ENCODE measurements around the gene AGBL1.
"Not testable (repeated sequence)": the region's sequence is repeated elsewhere in the genome, so short reads cannot be mapped to it uniquely, and the experiment has no call there.

AGBL1 gene

GRCh38 chr15:86087808-86088207, 8.1 kb downstream of the AGBL1 start:
- no peak for DNase-seq

DNA sequence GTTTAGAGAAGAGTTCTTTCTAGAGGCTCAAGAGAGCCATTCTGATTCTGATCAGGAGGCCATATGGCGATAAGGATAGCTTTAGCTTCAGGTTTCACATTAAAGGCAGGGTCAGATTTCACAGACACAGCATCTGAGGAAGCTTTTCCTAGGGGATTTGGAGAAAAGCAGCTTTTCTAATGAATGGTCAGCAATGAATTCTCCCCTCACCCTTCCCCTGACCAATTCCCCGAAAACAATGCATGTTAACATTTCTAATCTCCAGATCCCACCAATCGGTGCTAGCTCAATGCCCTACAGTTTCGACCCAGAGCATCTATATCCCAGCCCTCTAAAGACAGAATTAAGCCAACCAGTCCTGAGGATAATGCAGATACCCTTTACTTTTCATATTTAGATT, 9.8 kb downstream of the AGBL1 start:
- no peak for DNase-seq

DNA sequence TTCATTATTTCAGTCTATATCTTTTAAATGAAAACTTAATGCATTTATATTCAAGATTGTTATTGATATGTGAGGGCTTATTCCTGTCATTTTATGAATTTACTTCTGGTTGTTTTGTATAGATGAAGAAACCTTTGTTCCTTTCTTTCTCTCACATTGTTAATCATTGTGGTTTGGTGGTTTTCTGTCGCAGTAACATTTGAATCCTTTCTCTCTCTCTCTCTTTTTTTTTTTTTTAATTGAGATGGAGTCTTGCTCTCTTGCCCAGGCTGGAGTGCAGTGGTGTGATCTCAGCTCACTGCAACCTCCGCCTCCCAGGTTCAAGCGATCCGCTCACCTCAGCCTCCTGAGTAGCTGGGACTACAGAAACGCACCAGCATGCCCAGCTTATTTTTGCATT, 22.1 kb downstream of the AGBL1 start:
- no peak for DNase-seq

DNA sequence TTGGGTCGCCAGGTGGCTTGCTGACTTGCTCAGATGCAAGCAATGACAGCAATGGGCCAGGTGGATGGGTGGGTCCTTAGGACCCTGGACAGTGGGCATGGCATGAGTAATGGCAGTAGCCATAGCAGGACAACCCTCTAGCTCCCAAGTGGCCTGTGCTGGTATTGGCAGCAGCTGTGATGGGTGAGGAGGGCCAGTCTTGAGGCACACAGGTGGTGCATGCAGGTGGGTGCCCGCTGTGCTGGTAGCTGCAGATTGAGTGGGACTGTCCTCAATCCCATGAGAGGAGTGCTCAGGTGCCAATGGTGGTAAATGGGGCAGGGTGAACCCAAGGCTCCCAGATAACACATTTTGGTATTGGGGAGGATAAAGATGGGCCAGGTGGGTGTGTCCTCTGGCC, 24.2 kb downstream of the AGBL1 start:
- DNase-seq = no peak

DNA sequence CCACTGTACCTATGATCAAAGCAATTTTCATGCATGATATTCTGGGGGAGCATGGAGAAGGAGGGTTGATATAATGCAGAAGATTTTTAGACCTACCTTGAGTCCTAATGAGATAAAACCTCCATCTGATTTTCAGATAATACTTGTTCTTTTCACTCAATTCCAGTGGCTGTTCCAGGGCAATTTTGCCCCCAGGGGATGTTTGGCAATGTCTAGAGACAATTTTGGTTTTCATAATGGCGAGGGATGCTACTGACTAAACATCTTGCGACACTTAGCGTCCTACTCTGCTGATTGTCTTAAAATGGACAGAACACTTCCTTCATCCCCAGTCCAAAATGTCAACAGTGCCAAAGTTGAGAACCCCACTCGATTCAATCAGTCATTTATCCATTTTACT, 26.6 kb downstream of the AGBL1 start:
- no peak for DNase-seq

GRCh38 chr15:86115145-86115801, 35.6 kb downstream of the AGBL1 start:
- no peak for DNase-seq

DNA sequence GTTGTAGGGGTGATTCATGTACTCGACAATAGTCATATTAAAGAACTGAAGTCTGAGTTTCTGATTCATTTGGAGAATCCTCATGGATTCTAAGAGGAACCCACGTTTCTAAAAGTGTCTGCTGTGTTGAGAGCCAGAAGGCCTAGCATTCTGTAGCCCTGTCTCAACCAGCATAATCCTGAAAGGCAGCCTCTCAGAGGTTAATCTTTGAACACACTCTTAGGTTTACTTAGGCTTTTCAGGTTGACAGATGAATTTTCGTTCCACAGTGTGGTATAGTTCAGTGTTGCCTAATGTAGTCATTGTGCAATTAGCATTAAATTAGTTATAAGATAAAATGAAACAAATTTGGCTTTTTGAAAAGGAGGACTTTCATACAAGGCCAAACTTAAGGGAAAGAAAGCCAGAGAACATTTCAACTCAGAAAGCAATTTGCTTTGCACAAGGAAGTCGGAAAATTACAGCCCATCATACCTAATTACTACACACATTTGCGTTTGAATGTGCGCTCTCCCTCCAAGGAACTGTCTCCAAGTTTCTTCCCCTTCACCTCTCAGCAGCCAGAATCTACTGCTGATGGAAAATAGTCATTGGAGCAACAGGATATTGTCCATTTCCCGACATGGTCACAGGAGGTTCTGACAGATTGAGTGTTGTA, 42.0 kb downstream of the AGBL1 start:
- no peak for DNase-seq

GRCh38 chr15:86122691-86123391, 43.2 kb downstream of the AGBL1 start:
- DNase-seq = not testable (repeated sequence)

- no peak for DNase-seq
These were observed 46.1 kb downstream of the AGBL1 start for GRCh38 chr15:86125775-86126174.

DNA sequence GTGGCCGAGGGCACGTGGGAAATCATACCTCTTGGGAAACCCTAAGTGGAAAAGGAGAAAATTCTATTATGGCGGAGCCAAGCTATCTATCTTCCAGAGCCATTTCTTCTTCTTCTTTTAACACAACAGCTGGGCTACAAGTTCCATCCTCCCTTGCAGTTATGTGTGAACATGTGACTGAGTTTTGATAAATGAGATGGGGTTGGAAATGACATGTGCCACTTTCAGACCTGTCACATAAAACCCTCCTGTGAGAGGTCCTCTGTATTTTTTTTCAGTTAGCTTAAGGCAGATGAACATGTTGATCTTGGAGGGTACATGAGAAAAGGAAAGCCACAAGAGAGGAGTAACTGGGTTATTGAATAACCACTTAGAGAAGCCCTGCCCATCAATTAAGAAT, 47.9 kb downstream of the AGBL1 start:
- no peak for DNase-seq

DNA sequence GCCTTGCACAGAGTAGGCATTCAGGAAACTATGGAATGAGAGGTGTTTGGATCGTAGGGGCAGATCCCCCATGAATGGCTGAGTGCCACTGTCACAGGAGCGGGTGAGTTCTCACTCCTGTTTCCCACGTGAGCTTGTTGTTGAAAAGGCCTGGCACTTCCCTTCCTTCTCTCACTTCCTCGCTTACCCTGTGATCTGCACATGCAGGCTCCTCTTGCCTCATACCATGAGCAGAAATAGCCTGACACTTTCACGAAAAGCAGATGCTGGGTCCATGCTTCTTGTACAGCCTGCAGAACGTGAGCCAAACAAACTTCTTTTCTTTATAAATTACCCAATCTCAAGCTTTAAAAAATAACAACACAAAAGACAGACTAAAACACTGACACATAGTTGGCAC, 55.4 kb downstream of the AGBL1 start:
- DNase-seq = no peak

- DNase-seq = no peak
These were observed 57.2 kb downstream of the AGBL1 start for GRCh38 chr15:86136861-86137260.

DNA sequence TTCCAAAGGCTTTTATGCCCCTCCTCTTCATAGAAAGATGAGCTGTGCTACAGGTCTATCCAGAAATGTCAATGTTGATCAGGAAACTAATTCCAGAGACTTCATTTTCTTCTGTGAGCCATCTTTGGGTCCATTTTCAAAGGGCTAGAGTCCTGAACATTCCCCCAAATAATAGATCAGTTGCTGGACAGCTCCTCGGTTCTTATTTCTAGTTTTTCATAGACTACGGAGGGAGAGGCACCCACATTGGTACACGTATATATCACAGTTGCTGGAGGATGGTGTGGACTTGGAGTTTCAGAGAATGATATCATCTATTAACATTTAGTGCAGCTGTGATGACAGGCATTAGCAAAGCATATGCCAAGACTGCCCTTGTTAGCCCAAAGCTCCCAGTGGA, 59.1 kb downstream of the AGBL1 start:
- DNase-seq = no peak

GRCh38 chr15:86139828-86140227, 60.2 kb downstream of the AGBL1 start:
- DNase-seq = no peak

GRCh38 chr15:86154705-86155104, 75.0 kb downstream of the AGBL1 start:
- DNase-seq = no peak

- DNase-seq = no peak
These were observed 75.9 kb downstream of the AGBL1 start for GRCh38 chr15:86155551-86155950.

GRCh38 chr15:86157606-86158293, 78.1 kb downstream of the AGBL1 start:
- no peak for DNase-seq

GRCh38 chr15:86159468-86159867, 79.8 kb downstream of the AGBL1 start:
- DNase-seq = no peak

GRCh38 chr15:86161250-86161649, 81.6 kb downstream of the AGBL1 start:
- DNase-seq = no peak

GRCh38 chr15:86162172-86162591, 82.5 kb downstream of the AGBL1 start:
- DNase-seq = no peak

- no peak for DNase-seq
These were observed 83.0 kb downstream of the AGBL1 start for GRCh38 chr15:86162641-86163040.

GRCh38 chr15:86163816-86164215, 84.1 kb downstream of the AGBL1 start:
- DNase-seq = no peak

DNA sequence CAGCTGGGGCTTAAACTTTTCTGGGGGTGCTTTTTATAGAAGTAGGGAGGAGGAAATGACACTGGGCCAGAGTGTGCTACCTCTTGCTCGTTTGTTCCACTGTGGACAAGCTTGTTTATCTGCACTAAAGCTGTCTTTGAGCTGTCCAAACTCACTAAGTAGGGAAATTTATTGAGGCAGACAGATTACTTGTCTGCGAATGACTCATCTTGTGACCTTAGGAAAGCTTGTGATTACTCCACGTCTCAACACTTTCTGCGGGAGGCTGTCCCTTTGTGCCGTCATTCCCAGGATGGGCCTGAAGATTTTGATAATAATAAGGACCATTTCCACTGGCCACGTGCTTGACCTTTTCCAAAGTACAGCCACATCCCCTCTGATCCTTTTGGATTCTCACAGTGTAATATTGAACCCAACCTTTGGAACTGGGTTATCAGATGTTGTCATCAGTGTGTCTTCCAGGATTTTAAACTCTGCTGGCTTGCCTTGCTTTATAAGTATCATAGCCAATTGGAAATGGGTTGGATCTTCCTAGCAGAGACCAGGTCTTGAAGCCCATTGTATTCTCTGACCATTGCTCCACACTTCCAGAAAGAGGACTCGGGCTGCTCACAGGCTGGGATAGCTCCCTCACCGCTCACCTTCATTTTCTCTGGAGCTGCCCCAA, 84.7 kb downstream of the AGBL1 start:
- DNase-seq = no peak

Measured in NCI-H2029 treated with DMSO at 0.1 percent for 48 hours (cell line).